H1 (cell line): Measurements from ENCODE around the gene SUGP1.

ENCODE experiments used
- PHF8 ChIP-seq: fragments of 200-600 bp; sonication (generic); conservative IDR thresholded peaks from 2 replicates; pipeline ENCODE4 v1.7.1; 2012; ENCODE audit warnings: low read depth, mild to moderate bottlenecking, inconsistent platforms, low read length, moderate library complexity
- YY1 ChIP-seq: IDR thresholded peaks from 2 replicates; pipeline ENCODE4 v1.6.1; 2011; ENCODE audit warnings: low read depth, mild to moderate bottlenecking, low read length

DNA sequence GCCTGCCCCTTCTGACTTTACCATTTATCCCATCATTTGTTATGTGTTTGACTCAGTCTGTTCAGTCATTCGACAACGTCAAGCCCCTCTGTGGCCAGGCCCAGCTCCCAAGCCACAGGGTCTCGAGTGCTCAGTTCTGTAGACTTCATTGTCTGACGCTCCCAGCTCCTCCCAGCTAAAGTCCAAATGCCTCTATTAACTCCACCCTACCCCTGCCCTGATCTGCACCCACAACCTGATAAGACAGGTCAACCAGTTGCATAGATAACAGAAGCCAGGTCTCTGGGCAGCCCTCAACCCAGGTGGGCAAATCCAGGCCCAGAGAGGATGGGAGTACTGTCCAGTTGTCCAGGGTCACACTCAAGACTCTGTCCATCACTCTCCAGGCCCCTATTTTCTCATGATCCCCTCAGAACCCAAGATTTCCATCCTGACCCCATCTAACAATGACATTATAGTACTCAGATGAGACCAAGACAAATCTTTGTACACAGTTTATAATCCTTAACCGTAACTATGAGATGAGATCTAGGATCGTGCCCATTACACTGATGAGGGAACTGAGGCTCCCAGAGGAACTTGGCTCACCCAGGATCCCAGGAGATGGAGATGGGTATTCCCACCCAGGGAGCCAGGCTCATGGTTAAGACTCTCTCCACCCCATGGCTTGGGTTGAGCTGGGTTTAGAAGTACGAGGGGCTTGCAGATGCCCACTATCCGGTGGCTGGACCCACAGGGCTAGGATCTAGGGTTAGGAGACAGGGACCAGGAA lies 48.3 kb downstream of the SUGP1 start:
- no peak for TF ChIP-seq YY1
- no peak for TF ChIP-seq PHF8
